ENCODE results near the gene OR13D1.

DNA sequence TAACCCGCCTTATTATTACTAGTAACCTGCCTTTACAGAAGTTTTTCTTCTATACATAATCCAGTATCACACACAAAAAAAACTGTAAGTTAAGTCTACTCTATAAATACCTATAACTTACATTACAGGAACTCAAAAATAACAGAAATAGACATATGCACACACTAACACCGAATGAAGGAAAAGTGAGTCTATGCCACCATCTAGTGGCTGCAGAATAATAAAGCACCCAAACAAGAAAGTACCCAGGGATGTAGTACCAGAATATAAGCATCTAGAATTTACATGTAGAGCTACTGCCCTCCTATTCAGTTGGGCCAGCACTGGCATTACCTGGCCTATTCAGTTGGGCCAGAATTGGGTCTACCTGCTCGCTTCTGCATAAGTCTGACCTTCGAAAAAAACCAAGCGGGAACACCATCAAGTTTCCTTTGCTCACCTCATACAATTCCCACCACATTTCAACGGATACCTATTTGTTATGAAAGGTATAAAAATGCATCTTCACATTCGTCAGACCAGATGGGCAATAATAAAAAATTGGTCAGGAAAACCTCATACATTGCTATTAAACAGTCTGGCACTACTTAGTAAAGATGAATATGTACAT, 49.2 kb downstream of the OR13D1 start:
- TF ChIP-seq, protein P1, sequence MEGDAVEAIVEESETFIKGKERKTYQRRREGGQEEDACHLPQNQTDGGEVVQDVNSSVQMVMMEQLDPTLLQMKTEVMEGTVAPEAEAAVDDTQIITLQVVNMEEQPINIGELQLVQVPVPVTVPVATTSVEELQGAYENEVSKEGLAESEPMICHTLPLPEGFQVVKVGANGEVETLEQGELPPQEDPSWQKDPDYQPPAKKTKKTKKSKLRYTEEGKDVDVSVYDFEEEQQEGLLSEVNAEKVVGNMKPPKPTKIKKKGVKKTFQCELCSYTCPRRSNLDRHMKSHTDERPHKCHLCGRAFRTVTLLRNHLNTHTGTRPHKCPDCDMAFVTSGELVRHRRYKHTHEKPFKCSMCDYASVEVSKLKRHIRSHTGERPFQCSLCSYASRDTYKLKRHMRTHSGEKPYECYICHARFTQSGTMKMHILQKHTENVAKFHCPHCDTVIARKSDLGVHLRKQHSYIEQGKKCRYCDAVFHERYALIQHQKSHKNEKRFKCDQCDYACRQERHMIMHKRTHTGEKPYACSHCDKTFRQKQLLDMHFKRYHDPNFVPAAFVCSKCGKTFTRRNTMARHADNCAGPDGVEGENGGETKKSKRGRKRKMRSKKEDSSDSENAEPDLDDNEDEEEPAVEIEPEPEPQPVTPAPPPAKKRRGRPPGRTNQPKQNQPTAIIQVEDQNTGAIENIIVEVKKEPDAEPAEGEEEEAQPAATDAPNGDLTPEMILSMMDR (IDR thresholded peaks at IDR 0.05) = peak; percentile 58 to 74 (median 69)
- TF ChIP-seq POLR2A (IDR thresholded peaks at IDR 0.05) = no peak
- TF ChIP-seq EP300 (IDR thresholded peaks at IDR 0.05) = no peak
